GM12892 (cell line): ENCODE results near the gene CACNB4.

ENCODE experiments used
- POLR2A ChIP-seq: IDR thresholded peaks from 2 replicates; pipeline ENCODE4 v1.6.1; 2011; ENCODE audit warnings: low read depth, low read length, control low read depth
- TAF1 ChIP-seq: IDR thresholded peaks from 2 replicates; pipeline ENCODE4 v1.6.1; 2011; ENCODE audit warnings: low read depth, mild to moderate bottlenecking, control low read depth, low read length, borderline replicate concordance

- TF ChIP-seq POLR2A (no peak), TAF1 (no peak)
These were observed 111.4 kb downstream of the CACNB4 start for GRCh38 chr2:151987484-151987883.
